Measurements from ENCODE around the gene DDX54.
"Not testable (repeated sequence)": the region's sequence is repeated elsewhere in the genome, so short reads cannot be mapped to it uniquely, and the experiment has no call there.

Gene DDX54

DNA sequence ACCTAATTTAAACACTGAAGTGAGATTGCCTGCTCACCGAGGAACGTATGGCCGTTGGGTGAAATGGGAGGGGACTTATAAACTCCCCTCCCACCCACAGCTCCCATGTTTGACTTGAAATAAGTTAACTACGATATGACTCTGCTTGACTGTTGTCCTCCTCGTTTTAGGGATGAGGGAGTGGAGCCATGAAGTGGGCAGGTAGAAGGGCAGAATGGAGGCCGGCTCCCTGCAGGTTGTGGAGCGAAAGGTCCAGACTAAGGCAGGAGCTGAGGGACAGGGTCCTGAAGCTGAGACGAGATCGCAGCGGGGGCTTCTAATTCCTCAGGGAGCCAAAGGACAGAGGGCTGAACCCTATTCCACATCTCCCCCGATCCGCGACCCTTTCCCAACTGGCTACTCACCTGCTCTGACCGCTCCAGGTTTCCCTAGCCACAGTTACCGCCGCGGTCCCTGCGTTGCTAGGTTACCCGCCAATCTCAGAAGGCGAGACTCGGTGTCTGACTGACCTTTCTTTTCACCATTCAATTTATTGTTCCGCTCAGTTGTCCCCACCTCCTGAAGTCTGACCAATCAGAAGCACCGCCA, 35.4 kb upstream of the DDX54 start:
- DNase-seq = no peak

DNA sequence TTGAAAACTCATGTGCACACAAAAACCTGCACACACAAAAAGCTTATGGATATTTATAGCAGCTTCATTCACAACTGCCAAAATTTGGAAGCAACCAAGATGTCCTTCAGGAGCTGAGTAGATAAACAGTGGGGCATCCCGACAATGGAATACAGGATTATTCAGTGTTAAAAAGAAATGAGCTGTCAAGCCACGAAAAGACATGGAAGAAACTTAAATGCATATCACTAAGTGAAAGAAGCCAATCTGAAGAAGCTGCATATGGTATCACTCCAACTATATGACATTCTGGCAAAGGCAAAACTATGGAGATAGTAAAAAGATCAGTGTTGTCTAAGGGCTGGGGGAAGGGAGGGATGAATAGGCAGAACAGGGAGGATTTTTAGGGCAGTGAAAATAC, 30.7 kb upstream of the DDX54 start:
- DNase-seq = no peak

- DNase-seq = no peak
Observed at GRCh38 chr12:113214895-113215400, 29.7 kb upstream of the DDX54 start.

GRCh38 chr12:113211160-113211559, 25.9 kb upstream of the DDX54 start:
- DNase-seq = no peak

- peak; percentile 74 for DNase-seq
Observed at GRCh38 chr12:113208041-113208934, 23.0 kb upstream of the DDX54 start.

GRCh38 chr12:113207613-113208040, 22.3 kb upstream of the DDX54 start:
- DNase-seq = peak; percentile 29

DNA sequence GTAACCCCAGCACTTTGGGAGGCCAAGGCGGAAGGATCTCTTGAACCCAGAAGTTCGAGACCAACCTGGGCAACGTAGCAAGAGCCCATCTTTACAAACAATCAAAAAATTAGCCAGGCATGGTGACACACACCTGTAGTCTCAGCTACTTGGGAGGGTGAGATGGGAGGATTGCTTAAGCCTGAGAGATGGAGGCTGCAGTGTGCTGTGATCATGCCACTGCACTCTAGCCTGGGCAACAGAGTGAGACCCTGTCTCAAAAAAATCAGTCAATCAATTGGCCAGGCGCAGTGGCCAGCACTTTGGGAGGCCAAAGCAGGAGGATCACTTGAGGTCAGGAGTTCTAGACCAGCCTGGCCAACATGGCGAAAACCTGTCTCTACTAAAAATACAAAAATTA, 21.5 kb upstream of the DDX54 start:
- DNase-seq = not testable (repeated sequence)

GRCh38 chr12:113204804-113205203, 19.5 kb upstream of the DDX54 start:
- no peak for DNase-seq

- DNase-seq = no peak
Observed at GRCh38 chr12:113203852-113204760, 18.8 kb upstream of the DDX54 start.

GRCh38 chr12:113202300-113203075, 17.2 kb upstream of the DDX54 start:
- DNase-seq = no peak

DNA sequence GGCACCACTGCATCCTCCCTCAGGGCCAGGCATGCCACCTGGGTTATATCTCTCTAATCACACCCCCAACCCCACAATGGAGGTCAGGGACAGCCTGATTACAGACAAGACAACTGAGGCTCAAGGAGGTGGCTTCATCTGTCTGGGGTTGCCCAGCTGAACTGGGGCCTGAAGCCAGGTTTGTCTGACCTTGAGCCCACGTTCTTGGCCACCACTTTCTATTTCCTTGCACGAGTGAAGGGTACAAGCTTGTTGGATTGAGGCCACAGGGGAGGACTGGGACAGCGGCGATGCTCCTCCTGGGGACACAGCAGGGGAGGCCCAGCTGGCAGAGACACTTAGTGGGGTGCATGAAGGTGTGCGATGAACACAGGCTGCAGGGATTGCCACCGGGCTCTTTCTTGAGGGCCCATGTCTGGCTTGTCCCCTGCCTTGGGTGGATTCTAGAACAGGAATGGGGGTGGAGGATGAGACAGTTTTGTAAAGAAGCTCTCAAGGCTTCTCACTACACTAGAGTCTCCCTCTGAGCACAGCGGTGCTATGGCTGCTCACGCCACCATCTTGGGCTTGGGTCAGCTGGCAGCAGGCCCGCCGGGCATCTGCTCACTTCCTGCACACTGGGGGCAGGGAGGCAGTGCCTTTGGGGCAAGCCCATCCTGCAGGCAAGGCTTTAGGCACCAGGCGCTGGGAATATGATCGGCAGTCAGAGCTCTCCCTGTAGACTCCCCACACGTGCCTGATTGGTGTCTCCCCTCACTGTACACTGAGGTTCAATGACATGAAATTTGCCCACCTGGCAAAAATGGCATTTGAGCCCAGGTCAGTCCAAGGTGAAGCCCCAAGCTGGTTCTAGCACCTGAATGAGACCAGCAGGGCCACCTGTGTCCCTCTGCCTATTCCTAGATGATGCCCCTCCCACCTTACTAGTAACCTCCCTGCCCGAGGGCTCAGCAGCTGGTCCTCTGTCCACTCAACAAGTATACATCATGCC, 16.2 kb upstream of the DDX54 start:
- DNase-seq = no peak

DNA sequence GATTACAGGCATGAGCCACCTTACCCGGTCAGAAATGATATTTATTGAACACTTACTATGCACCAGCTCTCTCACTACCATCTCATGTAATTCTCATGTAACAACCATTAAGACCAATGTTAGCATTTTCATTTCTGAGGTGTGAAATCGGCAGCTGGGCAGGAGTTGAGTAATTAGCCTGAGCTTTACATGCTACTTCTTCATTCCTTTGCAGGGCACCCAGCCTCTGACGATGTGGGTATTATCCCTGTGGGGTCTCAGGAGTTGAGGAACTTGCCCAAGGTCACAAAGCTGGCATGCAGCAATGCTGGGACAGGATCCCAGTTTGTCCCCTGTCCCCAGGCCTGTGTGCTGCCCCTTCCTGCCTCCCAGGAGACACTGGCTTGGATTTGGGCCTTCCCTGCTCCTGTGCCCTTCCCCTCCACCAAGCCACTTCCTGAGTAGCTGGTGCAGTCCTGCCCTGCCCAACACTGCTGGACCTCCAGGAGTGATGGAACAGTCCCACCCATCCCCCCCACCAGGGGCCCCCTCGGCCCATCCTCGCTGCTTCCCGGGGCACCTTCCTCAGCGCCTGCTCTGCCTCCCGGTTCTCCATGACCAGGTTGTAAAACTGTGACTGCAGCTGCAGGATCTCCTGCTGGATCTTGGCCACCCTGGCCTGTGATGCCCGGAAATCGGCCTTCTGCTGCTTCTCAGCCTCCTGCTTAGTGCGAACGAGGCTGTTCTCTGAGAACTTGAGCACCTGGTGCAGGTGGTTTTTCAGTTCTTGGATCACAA, 14.9 kb upstream of the DDX54 start:
- no peak for DNase-seq

- DNase-seq = no peak
Observed at GRCh38 chr12:113198296-113198695, 13.0 kb upstream of the DDX54 start.

GRCh38 chr12:113197518-113198077, 12.3 kb upstream of the DDX54 start:
- DNase-seq = no peak

DNA sequence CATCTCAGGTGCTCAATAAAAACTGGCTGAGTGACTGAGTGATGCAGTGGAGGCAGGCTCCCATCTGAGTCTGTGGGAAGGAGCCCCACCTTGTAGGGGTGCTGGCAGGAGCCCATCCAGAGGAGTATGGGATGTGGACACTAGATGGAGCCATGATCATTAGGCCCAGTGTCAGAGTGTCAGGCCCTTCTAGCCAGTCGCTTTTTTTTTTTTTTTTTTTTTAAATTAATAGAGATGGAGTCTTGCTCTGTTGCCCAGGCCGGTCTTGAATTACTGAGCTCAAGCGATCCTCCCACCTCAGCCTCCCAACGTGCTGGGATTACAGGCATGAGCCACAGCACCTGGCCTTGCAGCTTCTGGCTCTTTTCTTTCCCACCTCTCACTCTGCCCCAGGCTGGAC, 11.7 kb upstream of the DDX54 start:
- peak; percentile 47 for DNase-seq

- DNase-seq = no peak
Observed at GRCh38 chr12:113196582-113196981, 11.3 kb upstream of the DDX54 start.

DNA sequence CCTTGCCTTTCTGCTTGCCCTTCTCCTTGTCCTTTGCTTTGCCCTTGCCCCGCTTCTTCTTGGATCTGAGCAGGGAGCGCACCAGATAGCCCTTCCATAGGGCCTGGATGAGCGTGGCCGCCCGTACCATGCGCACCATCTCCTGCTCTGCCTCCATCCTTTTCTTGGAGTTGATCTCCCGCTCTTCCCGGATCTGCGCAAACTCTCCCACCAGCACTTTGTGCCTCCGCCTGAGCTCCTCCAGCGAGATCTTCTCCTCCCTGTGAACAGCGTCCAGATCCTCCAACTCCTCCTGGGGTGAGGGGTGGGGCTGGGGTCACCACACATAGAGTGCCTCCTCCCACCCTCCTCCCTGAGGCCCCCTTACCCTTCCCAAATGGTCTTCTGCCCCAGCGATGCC, 10.3 kb upstream of the DDX54 start:
- DNase-seq = no peak

DNA sequence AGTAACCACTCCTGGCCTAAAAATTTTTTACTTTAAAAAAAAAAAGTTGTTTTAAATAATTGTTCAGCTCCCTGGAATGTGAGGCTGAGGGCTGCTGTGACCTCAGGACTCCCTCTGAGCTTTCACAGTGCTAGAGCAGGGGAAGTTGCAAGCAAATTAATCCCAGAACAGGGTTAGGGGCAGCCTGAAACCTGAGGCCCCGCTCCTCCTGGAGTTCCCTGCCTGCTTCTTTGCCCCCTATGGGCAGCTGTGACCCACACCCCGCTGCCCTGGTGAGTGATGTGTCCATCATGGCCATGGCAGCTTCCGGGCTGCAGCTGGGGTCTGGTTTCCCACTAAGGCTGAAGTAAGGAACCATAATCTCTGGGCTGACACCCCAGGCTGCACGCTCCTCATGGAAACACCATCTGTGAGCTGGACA, 9.7 kb upstream of the DDX54 start:
- DNase-seq = no peak

DNA sequence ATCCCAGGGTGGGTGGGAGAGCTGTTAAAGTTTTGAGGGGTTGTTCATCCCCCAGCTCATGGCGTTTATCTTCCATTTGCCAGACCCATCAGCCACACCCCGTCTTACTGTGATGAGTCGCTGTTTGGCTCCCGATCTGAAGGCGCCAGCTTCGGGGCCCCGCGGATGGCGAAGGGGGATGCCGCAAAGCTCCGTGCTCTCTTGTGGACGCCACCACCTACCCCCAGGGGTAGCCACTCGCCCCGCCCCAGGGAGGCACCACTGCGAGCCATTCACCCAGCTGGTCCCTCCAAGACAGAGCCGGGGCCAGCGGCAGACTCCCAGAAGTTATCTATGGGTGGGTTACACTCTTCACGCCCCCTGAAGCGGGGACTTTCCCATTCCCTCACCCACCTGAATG, 5.9 kb upstream of the DDX54 start:
- DNase-seq = no peak

- DNase-seq = no peak
Observed at GRCh38 chr12:113190761-113191160, 5.5 kb upstream of the DDX54 start.
